EL (cell line): ENCODE measurements around the gene ADAMTSL1.

ENCODE experiments used
- DNase-seq: peaks from one replicate; pipeline ENCODE4 v3.0.0-alpha.2; 2016

Gene ADAMTSL1

DNA sequence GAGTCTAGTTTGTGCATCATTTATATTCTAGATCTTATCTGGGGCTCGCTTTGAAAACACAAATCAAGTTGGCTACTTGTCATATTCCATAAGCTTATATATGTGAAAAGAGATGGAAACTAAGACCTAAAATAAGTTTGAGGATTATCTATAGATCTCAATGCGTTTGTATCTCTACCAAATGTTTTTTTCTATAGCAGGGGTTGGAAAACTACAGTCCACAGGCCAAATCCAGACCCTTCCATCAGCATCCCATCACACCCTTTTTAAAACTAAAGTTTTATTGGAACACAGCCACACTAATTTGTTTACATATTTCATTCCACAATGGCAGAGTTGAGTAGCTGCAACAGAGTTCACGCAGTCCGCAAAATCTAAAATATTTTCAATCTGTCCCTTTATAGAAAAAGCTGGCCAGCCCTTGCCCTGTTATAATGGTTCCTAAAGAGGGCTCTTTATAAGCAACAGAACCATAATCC lies 230.0 kb downstream of the ADAMTSL1 start:
- DNase-seq, result no peak

DNA sequence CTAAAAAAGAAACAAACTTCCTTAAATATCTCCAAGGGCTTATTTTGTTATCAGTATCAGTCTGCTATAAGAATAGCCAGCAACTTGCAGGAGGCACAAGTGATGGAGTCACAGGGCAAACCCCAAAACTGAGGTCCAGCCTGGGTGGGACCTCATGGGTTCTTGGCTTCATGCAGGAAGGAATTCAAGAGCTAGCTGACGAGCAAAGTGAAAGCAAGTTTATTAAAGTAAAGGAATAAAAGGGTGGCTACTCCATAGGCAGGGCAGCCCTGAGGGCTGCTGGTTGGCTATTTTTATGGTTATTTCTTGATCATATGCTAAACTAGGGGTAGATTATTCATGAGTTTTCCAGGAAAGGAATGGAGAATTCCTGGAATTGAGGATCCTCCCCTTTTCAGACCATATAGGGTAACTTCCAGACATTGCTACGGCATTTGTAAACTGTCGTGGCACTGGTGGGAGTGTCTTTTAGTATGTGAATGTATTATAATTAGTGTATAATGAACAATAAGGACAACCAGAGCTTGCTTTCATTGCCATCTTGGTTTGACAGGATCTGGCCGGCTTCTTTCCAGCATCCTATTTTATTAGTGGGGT lies 231.9 kb downstream of the ADAMTSL1 start:
- DNase-seq, result no peak

DNA sequence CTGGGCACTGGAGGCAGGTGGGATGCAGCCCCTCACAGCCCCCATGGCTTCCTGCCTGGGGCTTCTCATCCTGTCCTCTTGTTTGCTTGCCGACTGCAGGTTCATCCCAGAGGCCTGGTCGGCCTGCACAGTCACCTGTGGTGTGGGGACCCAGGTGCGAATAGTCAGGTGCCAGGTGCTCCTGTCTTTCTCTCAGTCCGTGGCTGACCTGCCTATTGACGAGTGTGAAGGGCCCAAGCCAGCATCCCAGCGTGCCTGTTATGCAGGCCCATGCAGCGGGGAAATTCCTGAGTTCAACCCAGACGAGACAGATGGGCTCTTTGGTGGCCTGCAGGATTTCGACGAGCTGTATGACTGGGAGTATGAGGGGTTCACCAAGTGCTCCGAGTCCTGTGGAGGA lies 232.7 kb downstream of the ADAMTSL1 start:
- DNase-seq, result no peak

DNA sequence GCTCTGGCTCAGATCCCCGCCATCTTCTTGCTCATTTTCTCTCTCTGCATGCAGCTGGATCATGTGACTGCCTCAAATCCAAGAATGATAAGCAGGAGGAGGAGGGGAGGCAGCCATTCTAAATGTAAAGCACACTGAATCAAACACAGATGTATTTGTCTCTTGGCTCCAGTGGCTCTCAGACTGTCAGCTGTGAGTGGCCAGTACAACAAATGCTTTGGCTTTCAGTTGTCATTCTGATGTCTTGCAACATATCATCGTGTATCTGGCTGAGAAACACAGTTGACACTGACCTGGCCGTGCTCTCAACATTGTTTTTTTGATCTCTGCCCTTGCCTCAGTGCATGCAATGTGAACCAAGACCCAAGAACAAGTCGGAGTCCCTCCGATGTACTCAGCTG lies 233.1 kb downstream of the ADAMTSL1 start:
- no peak for DNase-seq

DNA sequence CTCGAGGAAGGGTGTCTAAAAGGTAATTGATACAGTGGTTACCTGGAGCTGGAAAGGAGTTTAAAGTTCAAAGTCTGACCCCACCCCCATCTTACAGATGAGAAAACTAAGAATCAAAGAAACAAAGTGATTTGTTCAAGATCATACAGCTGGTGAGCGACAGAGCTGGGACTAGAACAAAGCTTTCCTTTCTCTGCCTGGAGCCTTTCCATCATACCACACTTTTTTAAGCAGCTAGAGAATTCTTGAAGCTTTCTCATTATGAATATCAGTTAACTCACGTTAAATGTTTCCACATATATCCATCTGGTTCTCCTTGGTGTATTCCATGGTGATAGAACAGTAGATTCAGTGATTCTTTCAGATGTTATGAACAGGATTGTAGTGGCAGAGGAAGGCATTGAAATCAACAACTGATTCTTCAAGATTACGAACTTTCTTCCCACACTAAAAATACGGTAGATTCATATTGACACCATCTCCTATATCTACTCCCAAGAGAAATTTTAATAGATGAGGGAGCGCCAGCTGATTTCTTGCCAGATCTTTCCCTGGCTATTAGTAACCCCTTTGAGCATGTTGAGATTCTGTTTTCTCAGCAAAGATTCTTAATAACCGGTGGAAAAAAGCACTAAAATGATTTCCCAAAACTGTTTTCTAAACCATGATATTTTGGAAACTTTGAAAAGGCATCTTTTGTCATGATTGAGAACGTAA lies 233.7 kb downstream of the ADAMTSL1 start:
- no peak for DNase-seq

DNA sequence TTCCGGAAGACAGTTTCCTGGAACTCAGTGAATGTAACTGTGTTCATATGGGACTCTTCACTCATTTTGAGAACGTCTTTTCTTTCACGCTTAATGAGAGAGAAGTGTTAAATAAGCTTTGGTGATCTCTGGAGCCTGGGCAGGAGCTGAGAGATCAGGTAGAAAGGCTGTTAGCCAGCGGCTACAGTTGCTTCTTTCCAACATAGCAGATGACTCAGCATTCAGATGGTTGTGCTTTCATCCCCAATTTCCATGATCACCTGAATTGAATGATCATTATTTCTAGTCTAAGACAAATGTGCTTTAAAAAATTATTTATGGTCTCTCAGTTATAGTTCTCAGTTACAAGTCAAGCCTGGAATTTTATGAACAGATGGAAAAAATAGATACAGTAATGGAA lies 234.5 kb downstream of the ADAMTSL1 start:
- no peak for DNase-seq

DNA sequence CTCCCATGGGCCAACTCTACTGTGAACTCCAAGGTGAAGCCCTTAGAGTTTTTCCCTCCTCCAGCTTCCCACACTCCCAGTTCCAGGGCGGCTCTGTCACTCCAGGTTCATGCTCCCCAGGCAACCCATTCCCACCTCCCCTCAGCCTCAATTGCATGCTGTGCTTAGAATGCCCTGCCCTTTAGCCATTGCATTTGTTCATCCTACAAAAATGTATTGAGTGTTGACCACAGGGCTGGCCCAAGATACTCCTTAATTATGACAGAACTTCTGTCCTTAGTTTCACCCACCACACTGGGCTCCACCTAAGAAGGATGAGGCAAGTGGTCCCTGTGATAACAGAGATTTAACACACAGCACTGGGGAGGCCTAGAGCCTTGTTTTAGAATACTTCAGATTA lies 236.1 kb downstream of the ADAMTSL1 start:
- DNase-seq, result peak; percentile 38

DNA sequence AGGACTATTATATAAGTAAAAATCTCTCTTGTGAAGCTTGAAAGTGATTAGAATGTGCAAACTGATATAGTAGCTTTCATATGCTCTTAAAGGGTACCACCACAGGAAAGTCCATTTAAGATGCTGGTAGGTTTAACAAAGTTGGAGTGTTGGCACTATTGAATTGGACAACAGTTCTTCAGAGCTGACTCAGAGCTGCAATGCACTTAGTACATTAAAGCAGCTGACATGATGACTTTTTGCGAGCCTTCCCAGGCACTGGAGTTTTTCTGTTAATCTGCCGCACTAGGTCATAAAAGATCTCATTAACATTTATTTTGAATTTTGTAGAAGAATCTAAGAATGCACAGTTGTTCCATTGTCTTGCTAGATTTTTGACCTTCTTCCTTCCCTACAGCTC lies 243.8 kb downstream of the ADAMTSL1 start:
- DNase-seq, result peak; percentile 12

DNA sequence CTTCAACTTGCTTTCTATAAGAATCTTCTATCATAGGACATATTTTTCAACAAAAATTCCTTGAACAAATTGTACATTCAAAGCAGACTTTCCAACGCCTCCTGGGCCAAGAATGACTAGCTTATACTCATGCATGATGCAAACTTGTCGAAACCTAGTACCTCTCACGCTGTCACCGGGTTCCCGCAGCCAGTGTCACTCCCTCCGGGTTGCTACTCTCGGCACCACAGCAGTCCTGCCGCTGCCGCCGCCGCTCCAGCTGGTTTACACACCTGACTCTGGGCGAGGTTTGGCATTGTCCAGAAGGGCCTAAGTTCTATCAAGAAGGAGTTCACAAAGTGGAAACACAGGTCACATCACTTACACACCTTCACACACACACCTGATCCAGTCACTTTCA lies 244.4 kb downstream of the ADAMTSL1 start:
- no peak for DNase-seq

DNA sequence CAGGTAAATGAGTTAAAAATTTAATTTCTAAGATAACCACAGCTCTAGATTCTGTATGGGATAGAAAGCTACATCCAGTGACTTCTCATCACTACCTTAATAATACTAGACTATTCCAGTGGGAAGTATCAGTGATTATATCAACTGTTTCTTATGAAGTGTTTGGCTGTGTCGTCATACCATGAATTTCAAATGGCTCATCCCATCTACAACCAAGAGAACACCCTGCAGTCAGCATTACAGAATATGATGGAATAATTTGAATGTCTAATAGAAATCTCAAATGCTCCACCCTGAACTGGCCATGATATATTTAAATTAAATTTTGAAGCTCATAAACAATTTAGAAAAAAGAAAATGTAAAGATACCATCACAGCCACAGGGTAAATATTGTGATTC lies 245.0 kb downstream of the ADAMTSL1 start:
- no peak for DNase-seq

DNA sequence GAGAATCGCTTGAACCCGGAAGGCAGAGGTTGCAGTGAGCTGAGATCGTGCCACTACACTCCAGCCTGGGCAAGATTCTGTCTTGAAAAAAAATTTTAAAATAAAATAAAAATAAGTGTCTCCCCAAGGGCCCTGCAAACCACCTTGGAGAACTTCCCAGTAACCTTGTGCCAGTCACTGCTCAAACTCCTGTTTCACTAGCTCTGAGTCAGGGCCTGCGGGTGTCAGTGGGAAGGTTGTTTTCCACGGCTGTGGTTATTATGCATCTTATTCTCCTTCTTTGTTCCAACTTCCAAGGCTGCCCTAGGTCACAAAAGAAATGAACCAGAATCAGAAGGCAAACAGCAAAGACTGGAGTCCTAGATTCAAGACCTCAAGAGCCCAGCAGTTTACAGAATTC lies 246.7 kb downstream of the ADAMTSL1 start:
- peak; percentile 19 for DNase-seq

DNA sequence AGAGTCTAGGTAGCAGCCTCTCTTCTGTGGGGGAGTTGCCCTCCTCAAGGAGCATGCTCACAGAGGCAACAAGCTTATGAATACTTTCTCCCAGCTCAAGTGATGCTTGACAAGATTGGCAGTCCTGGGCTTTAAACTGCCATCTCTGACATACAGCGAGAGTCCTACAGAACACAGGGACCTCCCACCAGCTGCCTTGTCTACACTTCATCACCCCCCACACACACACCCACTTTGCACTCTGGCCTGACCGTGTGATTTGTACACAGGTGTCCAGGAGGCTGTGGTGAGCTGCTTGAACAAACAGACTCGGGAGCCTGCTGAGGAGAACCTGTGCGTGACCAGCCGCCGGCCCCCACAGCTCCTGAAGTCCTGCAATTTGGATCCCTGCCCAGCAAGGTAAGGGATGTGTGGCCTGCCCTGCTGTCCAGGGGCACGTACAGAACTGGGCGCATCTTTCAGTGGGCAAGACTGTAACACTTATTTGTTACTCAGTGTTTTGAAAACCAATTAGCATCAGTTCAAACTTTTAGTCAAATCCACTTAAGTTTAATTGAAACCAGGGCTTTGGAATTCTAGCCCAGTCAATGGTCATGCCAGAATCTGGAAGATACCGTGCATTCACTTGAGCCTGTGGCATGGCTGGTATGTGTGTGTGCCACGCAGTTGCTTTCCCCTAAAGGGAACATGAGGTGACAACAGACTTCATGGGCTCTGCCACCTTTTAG lies 247.5 kb downstream of the ADAMTSL1 start:
- no peak for DNase-seq

DNA sequence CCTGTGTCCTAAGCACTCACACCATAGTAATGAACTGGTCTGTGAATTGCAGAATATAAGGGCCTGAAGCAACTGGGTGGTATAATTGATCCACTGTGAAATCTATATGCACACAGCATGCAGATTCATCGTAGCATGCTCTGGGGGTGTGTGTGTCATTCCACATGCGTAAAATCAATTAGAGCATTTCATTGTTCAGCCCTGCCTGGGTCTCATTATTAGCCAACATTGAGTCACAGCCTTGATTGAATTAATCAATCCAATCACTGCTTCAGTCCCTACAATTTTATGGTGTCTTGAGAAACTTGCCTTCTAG lies 248.0 kb downstream of the ADAMTSL1 start:
- DNase-seq, result no peak

DNA sequence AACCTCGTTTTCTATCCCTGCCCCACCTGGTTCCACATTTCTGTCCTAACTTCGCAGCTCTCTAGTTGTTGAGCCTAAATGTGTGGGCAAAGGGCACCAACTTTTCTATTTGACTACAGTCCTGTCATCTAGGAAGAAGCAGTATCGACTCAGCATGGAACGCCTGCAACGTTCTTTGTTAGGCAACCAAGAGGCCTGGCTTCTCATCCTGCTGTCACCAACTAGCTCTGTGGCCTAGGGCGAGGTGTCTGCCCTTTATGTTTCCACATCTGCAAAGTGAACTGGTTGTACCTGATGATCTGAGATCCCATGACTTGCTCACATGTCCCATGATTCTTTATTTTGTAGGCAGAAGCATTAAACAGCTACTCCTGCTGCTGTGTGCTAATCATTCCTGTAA lies 248.9 kb downstream of the ADAMTSL1 start:
- no peak for DNase-seq

DNA sequence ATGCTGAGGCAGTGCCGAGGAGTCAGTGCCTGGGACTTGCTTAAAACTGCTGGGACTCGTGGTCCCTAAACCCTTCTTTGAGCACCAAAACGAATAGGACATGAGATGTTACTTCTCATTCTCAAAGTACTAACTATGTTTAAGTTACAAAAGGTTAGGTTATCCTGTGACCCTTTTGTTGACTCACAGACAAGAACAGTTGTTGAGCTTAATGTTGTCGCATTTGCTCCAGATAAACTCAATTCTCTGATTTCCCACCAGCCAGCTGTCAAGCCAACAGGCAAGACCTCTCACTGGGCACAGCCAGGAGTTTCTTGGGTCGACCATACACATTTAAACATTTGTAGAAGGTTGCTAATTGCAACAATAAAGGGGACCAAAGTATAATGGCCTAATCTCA lies 249.4 kb downstream of the ADAMTSL1 start:
- DNase-seq, result no peak

DNA sequence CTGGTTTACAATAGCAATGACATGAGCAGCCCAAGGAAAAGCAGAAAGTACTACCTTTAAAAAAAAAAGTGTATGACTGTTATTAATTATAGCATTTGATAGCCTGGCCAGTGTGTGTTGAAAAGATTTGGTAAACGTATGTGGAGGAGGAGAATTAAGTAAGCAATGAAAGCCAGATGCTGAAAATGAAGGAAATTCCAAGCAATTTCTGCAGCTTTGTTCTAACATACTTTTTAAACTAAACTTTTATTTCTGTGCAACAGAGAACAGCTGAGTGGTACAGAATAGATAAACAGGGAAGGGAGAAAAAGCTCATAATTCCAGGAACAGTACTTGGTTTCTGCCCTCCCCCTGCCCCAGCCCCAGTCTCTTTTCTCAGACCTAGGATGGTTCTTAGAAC lies 252.6 kb downstream of the ADAMTSL1 start:
- DNase-seq, result no peak

DNA sequence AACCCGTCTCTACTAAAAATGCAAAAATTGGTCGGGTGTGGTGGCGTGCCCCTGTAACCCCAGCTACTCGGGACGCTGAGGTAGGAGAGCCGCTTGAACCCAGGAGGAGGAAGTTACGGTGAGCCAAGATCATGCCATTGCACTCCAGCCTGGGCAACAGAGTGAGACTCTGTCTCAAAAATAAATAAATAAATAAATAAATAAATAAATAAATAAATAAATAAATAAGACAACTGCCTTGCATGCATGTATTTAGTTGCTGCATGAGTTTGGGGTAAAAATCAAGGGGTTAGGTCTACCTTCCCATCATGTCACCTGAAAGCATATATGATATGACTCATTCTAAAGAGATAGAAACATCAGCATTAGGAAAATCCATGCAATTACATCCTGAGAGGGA lies 254.0 kb downstream of the ADAMTSL1 start:
- no peak for DNase-seq

DNA sequence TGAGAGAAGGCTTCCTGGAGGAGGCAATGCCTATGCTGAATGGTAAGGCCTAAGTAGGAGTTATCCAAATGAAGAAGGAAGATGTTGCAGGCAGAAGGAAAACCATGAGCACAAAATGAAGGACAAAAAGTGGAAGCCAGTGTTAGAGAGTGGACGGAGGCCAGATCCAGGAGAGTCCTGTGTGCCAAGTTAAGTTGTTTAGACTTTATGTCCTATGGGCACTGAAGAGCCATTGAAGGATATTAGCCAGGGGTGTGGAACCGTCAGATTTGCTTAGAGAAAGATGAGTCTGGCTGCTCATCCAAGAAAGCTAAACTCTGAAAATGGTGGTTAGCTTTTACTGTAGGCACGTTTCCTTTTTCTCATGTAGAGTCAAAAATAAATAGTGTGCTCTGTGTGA lies 254.7 kb downstream of the ADAMTSL1 start:
- no peak for DNase-seq

DNA sequence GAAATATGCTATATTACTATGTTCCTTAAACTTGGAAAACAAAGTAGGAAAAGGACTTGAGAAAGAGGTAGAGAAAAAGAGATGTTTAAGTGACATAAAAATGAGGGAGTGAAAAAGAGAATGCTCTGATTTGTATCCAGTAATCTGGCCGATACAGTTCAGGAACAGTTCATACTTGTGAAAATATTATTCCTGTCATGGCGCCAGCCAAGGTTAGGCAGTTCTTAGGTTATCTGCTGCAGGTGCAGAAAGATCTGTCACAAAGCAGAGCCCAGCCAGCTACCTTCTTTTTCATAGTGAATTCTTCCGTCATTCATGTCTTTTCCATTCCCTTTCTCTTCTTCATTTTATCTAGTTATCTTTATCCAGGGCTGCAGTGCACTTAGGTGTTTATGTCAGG lies 256.3 kb downstream of the ADAMTSL1 start:
- no peak for DNase-seq

DNA sequence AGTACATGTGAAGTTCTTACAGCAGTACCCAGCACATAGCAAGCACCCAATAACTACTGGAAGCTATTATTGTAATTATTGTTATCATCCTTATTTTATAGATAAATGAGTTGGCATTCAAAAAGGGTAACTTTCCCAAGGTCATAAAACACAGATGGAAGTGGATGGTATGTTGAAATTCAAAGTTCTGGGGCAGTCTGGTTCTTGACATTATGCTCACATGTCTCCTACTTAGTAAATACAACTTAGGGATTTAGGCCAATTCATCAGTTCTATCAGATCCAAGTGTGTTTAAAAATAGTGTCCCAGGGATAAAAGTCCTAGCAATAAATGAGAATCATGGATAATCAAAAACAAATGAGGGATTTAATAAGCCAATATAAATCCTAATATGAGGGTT lies 265.2 kb downstream of the ADAMTSL1 start:
- no peak for DNase-seq

DNA sequence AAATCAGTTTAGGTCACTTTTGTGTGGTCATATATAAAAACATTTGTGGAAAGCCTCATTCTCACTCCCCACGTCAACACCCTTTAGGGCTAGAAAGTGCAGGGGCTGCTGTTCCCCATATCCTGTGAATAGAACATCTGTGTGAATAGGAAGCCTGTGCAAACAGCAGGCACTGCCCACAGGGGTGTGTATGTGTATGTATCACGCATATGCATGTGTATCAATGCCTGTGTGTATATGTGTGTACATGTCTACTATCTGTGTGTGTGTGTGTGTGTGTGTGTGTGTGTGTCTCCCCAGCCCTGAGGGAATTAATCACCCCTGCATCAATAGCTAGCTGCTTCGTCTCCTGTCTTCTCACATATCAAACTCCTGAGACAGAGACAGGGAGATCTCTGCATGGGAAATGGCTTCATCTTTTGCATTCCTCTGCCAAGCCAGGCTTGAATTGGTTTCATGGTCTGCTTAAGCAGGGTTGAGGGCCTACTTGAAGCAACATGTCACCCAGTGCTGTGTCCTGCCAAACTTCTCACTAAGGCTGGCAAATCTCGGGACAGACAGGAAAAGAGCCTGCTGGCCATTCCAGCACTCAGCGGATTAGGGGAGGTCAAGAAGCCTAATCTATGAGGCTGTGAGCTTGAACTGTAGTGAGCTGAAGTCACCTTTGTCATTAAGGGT lies 265.8 kb downstream of the ADAMTSL1 start:
- DNase-seq, result no peak

DNA sequence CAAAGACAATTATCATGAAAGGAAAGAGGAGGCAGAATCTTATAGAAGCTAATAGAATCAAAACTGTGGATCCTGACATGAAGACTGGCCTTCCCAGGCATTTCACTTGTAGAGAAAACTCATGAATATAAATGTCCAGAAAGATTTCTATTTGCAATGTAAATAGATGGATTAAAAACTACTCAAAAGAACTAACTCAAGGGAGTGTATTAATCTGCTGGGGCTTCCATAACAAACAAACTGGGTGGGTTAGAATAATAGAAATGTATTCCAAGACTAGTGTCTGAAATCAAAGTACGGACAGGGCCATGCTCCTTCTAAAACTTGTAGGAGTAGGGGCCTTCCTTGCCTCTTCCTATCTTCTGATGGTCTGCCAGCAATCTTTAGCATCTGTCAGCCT lies 267.4 kb downstream of the ADAMTSL1 start:
- no peak for DNase-seq

DNA sequence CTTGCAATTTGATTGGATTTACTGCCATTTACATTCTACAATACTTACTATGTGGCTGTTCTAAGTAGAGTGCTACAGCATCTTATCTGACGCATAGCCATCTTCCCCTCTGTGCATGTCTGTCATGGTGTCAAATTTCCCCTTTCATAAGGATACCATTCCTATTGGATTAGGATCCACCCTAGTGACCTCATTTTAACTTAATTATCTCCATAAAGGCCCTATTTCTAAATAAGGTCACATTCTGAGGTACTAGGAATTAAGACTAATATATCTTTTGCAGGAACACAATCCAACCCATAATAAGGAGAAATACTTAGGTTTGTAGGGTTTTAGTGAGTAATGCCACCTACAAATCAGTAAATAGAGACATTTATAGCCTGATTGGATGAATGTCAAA lies 268.0 kb downstream of the ADAMTSL1 start:
- DNase-seq, result no peak

DNA sequence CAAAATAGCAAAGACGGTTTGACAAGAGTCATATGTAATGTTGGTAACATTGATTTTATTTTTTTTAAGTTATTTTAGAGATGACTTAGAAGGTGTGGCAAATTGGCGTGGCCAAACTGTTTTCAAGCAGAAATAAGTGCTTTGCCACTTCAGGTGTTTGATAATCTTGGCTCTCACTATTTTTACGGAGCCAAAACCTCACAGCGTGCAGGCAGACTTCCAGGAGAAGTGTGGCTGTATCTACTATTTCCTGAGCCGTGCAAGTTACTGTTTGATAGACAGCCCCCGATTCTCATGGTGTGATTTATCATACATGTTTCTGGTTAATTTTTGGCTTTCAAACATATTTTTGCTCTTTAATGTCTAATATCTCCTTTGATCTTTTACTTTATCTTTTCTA lies 269.5 kb downstream of the ADAMTSL1 start:
- no peak for DNase-seq
